Suprapubic skin (tissue), 4 donors: ENCODE results near the gene IFRD2.

Source experiments
- EP300 ChIP-seq: sonication (generic); formaldehyde crosslinking; IDR thresholded peaks from one replicate; pipeline ENCODE4 v1.6.1; 2017; ENCODE audit warnings: antibody characterized with exemption
- POLR2A ChIP-seq, 2 donors: fragments of 450-650 bp; IDR thresholded peaks; one replicate each; pipeline ENCODE4 v1.6.1; 2017; ENCODE audit warnings: antibody characterized with exemption in 2 of 2, mild to moderate bottlenecking in 2 of 2, moderate library complexity in 2 of 2
- POLR2AphosphoS5 ChIP-seq, 3 donors: sonication (generic); formaldehyde crosslinking; IDR thresholded peaks; one replicate each; pipeline ENCODE4 v1.6.1; 2017; ENCODE audit warnings: antibody characterized with exemption in 3 of 3
- TF ChIP-seq, protein P1 (sequence below), 2 donors: fragments of 200-600 bp in 1 of 2; fragments of 450-650 bp in 1 of 2; sonication (generic) in 1 of 2; IDR thresholded peaks; one replicate each; pipeline ENCODE4 v1.5.1; 2016 to 2019; ENCODE audit warnings: antibody characterized with exemption in 2 of 2, mild to moderate bottlenecking in 1 of 2, moderate library complexity in 1 of 2

DNA sequence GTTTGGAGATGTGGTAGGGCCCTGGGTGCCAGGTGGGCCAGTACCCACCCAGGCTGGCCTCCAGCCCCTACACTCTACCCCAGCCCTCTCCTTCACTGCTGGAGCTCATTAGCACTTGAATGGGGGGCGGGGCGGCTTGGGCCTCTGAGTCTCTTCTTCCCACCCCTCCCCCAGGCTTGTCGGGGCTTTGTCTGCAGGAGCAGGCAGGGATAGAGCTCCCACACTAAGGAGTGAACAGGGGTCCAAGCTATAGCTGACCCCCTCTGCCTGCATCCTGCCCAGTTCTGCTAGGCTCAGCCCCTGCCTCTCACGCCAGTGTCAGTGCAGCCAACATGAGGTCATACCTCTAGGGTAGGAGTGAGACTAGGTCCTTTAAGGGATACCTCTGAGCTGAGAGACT, 51.1 kb downstream of the IFRD2 start:
- TF ChIP-seq, protein P1, sequence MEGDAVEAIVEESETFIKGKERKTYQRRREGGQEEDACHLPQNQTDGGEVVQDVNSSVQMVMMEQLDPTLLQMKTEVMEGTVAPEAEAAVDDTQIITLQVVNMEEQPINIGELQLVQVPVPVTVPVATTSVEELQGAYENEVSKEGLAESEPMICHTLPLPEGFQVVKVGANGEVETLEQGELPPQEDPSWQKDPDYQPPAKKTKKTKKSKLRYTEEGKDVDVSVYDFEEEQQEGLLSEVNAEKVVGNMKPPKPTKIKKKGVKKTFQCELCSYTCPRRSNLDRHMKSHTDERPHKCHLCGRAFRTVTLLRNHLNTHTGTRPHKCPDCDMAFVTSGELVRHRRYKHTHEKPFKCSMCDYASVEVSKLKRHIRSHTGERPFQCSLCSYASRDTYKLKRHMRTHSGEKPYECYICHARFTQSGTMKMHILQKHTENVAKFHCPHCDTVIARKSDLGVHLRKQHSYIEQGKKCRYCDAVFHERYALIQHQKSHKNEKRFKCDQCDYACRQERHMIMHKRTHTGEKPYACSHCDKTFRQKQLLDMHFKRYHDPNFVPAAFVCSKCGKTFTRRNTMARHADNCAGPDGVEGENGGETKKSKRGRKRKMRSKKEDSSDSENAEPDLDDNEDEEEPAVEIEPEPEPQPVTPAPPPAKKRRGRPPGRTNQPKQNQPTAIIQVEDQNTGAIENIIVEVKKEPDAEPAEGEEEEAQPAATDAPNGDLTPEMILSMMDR (IDR thresholded peaks at IDR 0.05): no peak
- TF ChIP-seq POLR2AphosphoS5 (IDR thresholded peaks at IDR 0.05) (no peak), POLR2A (IDR thresholded peaks at IDR 0.05) (no peak), EP300 (no peak)
